ENCODE results near the gene TOP1.
"Not testable (repeated sequence)": the region's sequence is repeated elsewhere in the genome, so short reads cannot be mapped to it uniquely, and the experiment has no call there.

Gene TOP1

GRCh38 chr20:41086402-41087324, 58.0 kb downstream of the TOP1 start:
- H3K4me3 ChIP-seq (ENCODE audit: low read depth, low read length), result no peak overlapping the region

GRCh38 chr20:41087325-41087685, 58.7 kb downstream of the TOP1 start:
- H3K4me3 ChIP-seq (ENCODE audit: low read depth, low read length), result no peak overlapping the region

- no peak overlapping the region for H3K4me3 ChIP-seq (ENCODE audit: low read depth, low read length)
These were observed 59.2 kb downstream of the TOP1 start for GRCh38 chr20:41087777-41088176.

- H3K4me3 ChIP-seq (ENCODE audit: low read depth, low read length), result no peak overlapping the region
These were observed 60.9 kb downstream of the TOP1 start for GRCh38 chr20:41089555-41089954.

- H3K4me3 ChIP-seq (ENCODE audit: low read depth, low read length), result no peak overlapping the region
These were observed 63.3 kb downstream of the TOP1 start for GRCh38 chr20:41091927-41092326.

GRCh38 chr20:41094353-41095055, 65.9 kb downstream of the TOP1 start:
- no peak overlapping the region for H3K4me3 ChIP-seq (ENCODE audit: low read depth, low read length)

- no peak overlapping the region for H3K4me3 ChIP-seq (ENCODE audit: low read depth, low read length)
These were observed 66.7 kb downstream of the TOP1 start for GRCh38 chr20:41095110-41095969.

- H3K4me3 ChIP-seq (ENCODE audit: low read depth, low read length), result no peak overlapping the region
These were observed 70.2 kb downstream of the TOP1 start for GRCh38 chr20:41098703-41099250.

GRCh38 chr20:41100001-41100480, 71.4 kb downstream of the TOP1 start:
- H3K4me3 ChIP-seq (ENCODE audit: low read depth, low read length), result no peak overlapping the region

- no peak overlapping the region for H3K4me3 ChIP-seq (ENCODE audit: low read depth, low read length)
These were observed 73.0 kb downstream of the TOP1 start for GRCh38 chr20:41101660-41102059.

- no peak overlapping the region for H3K4me3 ChIP-seq (ENCODE audit: low read depth, low read length)
These were observed 79.9 kb downstream of the TOP1 start for GRCh38 chr20:41108531-41108930.

GRCh38 chr20:41110012-41110411, 81.4 kb downstream of the TOP1 start:
- H3K4me3 ChIP-seq (ENCODE audit: low read depth, low read length), result no peak overlapping the region

GRCh38 chr20:41110930-41111577, 82.4 kb downstream of the TOP1 start:
- no peak overlapping the region for H3K4me3 ChIP-seq (ENCODE audit: low read depth, low read length)

- H3K4me3 ChIP-seq (ENCODE audit: low read depth, low read length), result no peak overlapping the region
These were observed 82.9 kb downstream of the TOP1 start for GRCh38 chr20:41111578-41111951.

- no peak overlapping the region for H3K4me3 ChIP-seq (ENCODE audit: low read depth, low read length)
These were observed 87.8 kb downstream of the TOP1 start for GRCh38 chr20:41116282-41116956.

- not testable (repeated sequence) for H3K4me3 ChIP-seq (ENCODE audit: low read depth, low read length)
These were observed 89.5 kb downstream of the TOP1 start for GRCh38 chr20:41118159-41118558.

GRCh38 chr20:41118632-41119031, 90.0 kb downstream of the TOP1 start:
- no peak overlapping the region for H3K4me3 ChIP-seq (ENCODE audit: low read depth, low read length)

- no peak overlapping the region for H3K4me3 ChIP-seq (ENCODE audit: low read depth, low read length)
These were observed 91.3 kb downstream of the TOP1 start for GRCh38 chr20:41119614-41120561.

GRCh38 chr20:41121399-41121798, 92.8 kb downstream of the TOP1 start:
- no peak overlapping the region for H3K4me3 ChIP-seq (ENCODE audit: low read depth, low read length)

All from iPS-11a (cell line).